WTC11 (cell line): ENCODE results near the gene USH1G. TPM values are rescaled to one million over a fixed set of nuclear protein-coding genes. Genes with fewer than 3 reads are reported as not detected.

Experiments
- ATAC-seq: fragments of 200-7000 bp; cut with Tn5 transposase; 2 replicates; pipeline ENCODE4 v1.10.0; 2021; ENCODE audit warnings: mild to moderate bottlenecking, moderate library complexity
- CTCF ChIA-PET: fragments of 300-600 bp; sonication (Branson Sonifier 250); formaldehyde crosslinking; loops from one replicate; lab custom pipeline; 2021; ENCODE audit warnings: antibody characterized with exemption; lab: Charles Lee
- POLR2A ChIA-PET: fragments of 350-600 bp; sonication (Branson Sonifier 250); formaldehyde crosslinking; loops from one replicate; lab custom pipeline; 2021; ENCODE audit warnings: antibody characterized with exemption; lab: Charles Lee
- DNase-seq: peaks from one replicate; pipeline ENCODE4 v3.0.0; 2021; ENCODE audit warnings: low spot score
- H3K27ac Mint-ChIP-seq: 2 replicates; pipeline ENCODE4 v1.8.0; 2021; ENCODE audit warnings: mixed read lengths
- H3K27me3 Mint-ChIP-seq: 2 replicates; pipeline ENCODE4 v1.8.0; 2021; ENCODE audit warnings: low read depth, mild to moderate bottlenecking, moderate library complexity, mixed read lengths
- H3K36me3 Mint-ChIP-seq: 2 replicates; pipeline ENCODE4 v1.8.0; 2021; ENCODE audit warnings: mixed read lengths
- H3K4me1 Mint-ChIP-seq: 2 replicates; pipeline ENCODE4 v1.8.0; 2022; ENCODE audit warnings: mixed read lengths
- H3K4me3 Mint-ChIP-seq: 2 replicates; pipeline ENCODE4 v1.8.0; 2021; ENCODE audit warnings: mild to moderate bottlenecking, moderate library complexity, mixed read lengths
- H3K9me3 Mint-ChIP-seq: 2 replicates; pipeline ENCODE4 v1.8.0; 2021; ENCODE audit warnings: mixed read lengths
- ARID4B ChIP-seq: sonication (generic); formaldehyde crosslinking; IDR thresholded peaks from 2 replicates; pipeline ENCODE4 v1.8.0; 2023; ENCODE audit warnings: missing genetic modification reagents, mild to moderate bottlenecking, borderline replicate concordance
- ATF3 ChIP-seq: sonication (generic); formaldehyde crosslinking; conservative IDR thresholded peaks from 2 replicates; pipeline ENCODE4 v1.8.1; 2022; ENCODE audit warnings: mild to moderate bottlenecking, missing genetic modification reagents
- CREB1 ChIP-seq: sonication (generic); formaldehyde crosslinking; IDR thresholded peaks from 2 replicates; pipeline ENCODE4 v1.8.0; 2023; ENCODE audit warnings: mild to moderate bottlenecking, missing genetic modification reagents
- E2F5 ChIP-seq: sonication (generic); formaldehyde crosslinking; IDR thresholded peaks from 2 replicates; pipeline ENCODE4 v1.8.1; 2022; ENCODE audit warnings: mild to moderate bottlenecking, moderate library complexity, missing genetic modification reagents
- ETV6 ChIP-seq: sonication (generic); formaldehyde crosslinking; IDR thresholded peaks from 2 replicates; pipeline ENCODE4 v1.8.1; 2022; ENCODE audit warnings: mild to moderate bottlenecking, missing genetic modification reagents
- FOXJ3 ChIP-seq: sonication (generic); formaldehyde crosslinking; IDR thresholded peaks from 2 replicates; pipeline ENCODE4 v1.9.0; 2021; ENCODE audit warnings: missing genetic modification reagents, mild to moderate bottlenecking, borderline replicate concordance
- FOXP4 ChIP-seq: sonication (generic); formaldehyde crosslinking; IDR thresholded peaks from 2 replicates; pipeline ENCODE4 v1.8.0; 2022; ENCODE audit warnings: mild to moderate bottlenecking, missing genetic modification reagents
- GABPB1 ChIP-seq: sonication (generic); formaldehyde crosslinking; IDR thresholded peaks from 2 replicates; pipeline ENCODE4 v1.8.1; 2023; ENCODE audit warnings: mild to moderate bottlenecking, missing genetic modification reagents
- GTF2I ChIP-seq: fragments of 250-450 bp; sonication (Bioruptor Pico); conservative IDR thresholded peaks from 2 replicates; pipeline ENCODE4 v1.4.0; 2021; ENCODE audit warnings: mild to moderate bottlenecking
- HMGA2 ChIP-seq: fragments of 250-450 bp; sonication (Bioruptor Pico); IDR thresholded peaks from 2 replicates; pipeline ENCODE4 v1.4.0; 2021; ENCODE audit warnings: mild to moderate bottlenecking, moderate library complexity
- HMGXB4 ChIP-seq: sonication (generic); formaldehyde crosslinking; IDR thresholded peaks from 2 replicates; pipeline ENCODE4 v1.8.1; 2023; ENCODE audit warnings: mild to moderate bottlenecking, moderate library complexity, missing genetic modification reagents
- MYBL2 ChIP-seq: sonication (generic); formaldehyde crosslinking; IDR thresholded peaks from 2 replicates; pipeline ENCODE4 v1.8.1; 2023; ENCODE audit warnings: mild to moderate bottlenecking, moderate library complexity, missing genetic modification reagents
- NR1H2 ChIP-seq: sonication (generic); formaldehyde crosslinking; IDR thresholded peaks from 2 replicates; pipeline ENCODE4 v1.9.0; 2021; ENCODE audit warnings: mild to moderate bottlenecking, moderate library complexity, missing genetic modification reagents
- OVOL2 ChIP-seq: fragments of 250-450 bp; sonication (Bioruptor Pico); IDR thresholded peaks from 2 replicates; pipeline ENCODE4 v1.9.0; 2021; ENCODE audit warnings: mild to moderate bottlenecking, borderline replicate concordance
- SMAD4 ChIP-seq: sonication (generic); formaldehyde crosslinking; IDR thresholded peaks from 2 replicates; pipeline ENCODE4 v1.8.0; 2022; ENCODE audit warnings: mild to moderate bottlenecking, missing genetic modification reagents
- TEAD1 ChIP-seq: sonication (generic); formaldehyde crosslinking; IDR thresholded peaks from 2 replicates; pipeline ENCODE4 v1.8.0; 2022; ENCODE audit warnings: mild to moderate bottlenecking, missing genetic modification reagents
- TP53 ChIP-seq: sonication (generic); formaldehyde crosslinking; IDR thresholded peaks from 2 replicates; pipeline ENCODE4 v1.8.1; 2023; ENCODE audit warnings: mild to moderate bottlenecking, missing genetic modification reagents
- USF2 ChIP-seq: sonication (generic); formaldehyde crosslinking; IDR thresholded peaks from 2 replicates; pipeline ENCODE4 v1.8.1; 2023; ENCODE audit warnings: mild to moderate bottlenecking, missing genetic modification reagents, moderate library complexity
- ZMAT4 ChIP-seq: fragments of 250-450 bp; sonication (Bioruptor Pico); IDR thresholded peaks from 2 replicates; pipeline ENCODE4 v1.9.0; 2021; ENCODE audit warnings: mild to moderate bottlenecking
- ZNF263 ChIP-seq: sonication (generic); formaldehyde crosslinking; IDR thresholded peaks from 2 replicates; pipeline ENCODE4 v1.8.1; 2022; ENCODE audit warnings: low read depth, mild to moderate bottlenecking, moderate library complexity, missing genetic modification reagents
- ZNF423 ChIP-seq: fragments of 250-450 bp; sonication (Bioruptor Pico); IDR thresholded peaks from 2 replicates; pipeline ENCODE4 v2.1.2; 2022; ENCODE audit warnings: mild to moderate bottlenecking, moderate library complexity
- ZNF425 ChIP-seq: fragments of 250-450 bp; sonication (Bioruptor Pico); conservative IDR thresholded peaks from 2 replicates; pipeline ENCODE4 v1.9.0; 2021; ENCODE audit warnings: mild to moderate bottlenecking
- total RNA-seq: library from RNA; stranded (reverse); gene quantifications from 3 replicates; pipeline ENCODE4 v1.2.3, GENCODE V29; 2021

Gene USH1G
- total RNA-seq, 1 experiment from 2014 or later, result 1.9 TPM

GRCh38 chr17:74921026-74921681, 1.9 kb downstream of the USH1G start (continued):
- TF ChIP-seq FOXP4 (no peak), MYBL2 (CRISPR knock-in tag) (no peak)

GRCh38 chr17:74920642-74921025, 2.4 kb downstream of the USH1G start:
- no peak for TF ChIP-seq ZNF425 (CRISPR knock-in tag)
- no peak for TF ChIP-seq TEAD1
- TF ChIP-seq CREB1 (CRISPR knock-in tag), result no peak
- no peak for TF ChIP-seq ZNF263 (CRISPR knock-in tag)
- no peak for TF ChIP-seq E2F5
- TF ChIP-seq GABPB1 (CRISPR knock-in tag), result no peak
- no peak for TF ChIP-seq ETV6 (CRISPR knock-in tag)
- no peak for TF ChIP-seq ZNF423
- no peak for TF ChIP-seq TP53
- no peak for TF ChIP-seq HMGXB4 (CRISPR knock-in tag)
- TF ChIP-seq NR1H2 (CRISPR knock-in tag), result no peak
- TF ChIP-seq ARID4B (CRISPR knock-in tag), result no peak
- TF ChIP-seq HMGA2, result no peak
- TF ChIP-seq ZMAT4 (CRISPR knock-in tag), result no peak
- no peak for TF ChIP-seq OVOL2
- TF ChIP-seq GTF2I (CRISPR knock-in tag), result no peak
- no peak for TF ChIP-seq ATF3 (CRISPR knock-in tag)
- no peak for TF ChIP-seq USF2 (CRISPR knock-in tag)
- TF ChIP-seq FOXJ3 (CRISPR knock-in tag), result no peak
- no peak for TF ChIP-seq SMAD4 (CRISPR knock-in tag)
- DNase-seq (no peak), ATAC-seq (peak; percentile 22; the same call in 1 of the 2 replicates)
- H3K4me1 Mint-ChIP-seq, result peaks cover 13% of the 10 kb centered on the region
- no peaks in the 10 kb centered on the region for H3K36me3 Mint-ChIP-seq
- peaks cover 46% of the 10 kb centered on the region for H3K27me3 Mint-ChIP-seq
- H3K9me3 Mint-ChIP-seq, result no peaks in the 10 kb centered on the region
- ChIA-PET CTCF (interaction anchor here (0.6 to 7.8 kb wide), 16 partner anchors 11 to 150 kb away, joined by 3 to 206 read pairs (median 8); partner anchors contain the start of genes FDXR, GRIN2C and OTOP3), POLR2A (no interaction called here)
- H3K27ac Mint-ChIP-seq, result no peak overlapping the region
- H3K4me3 Mint-ChIP-seq, result no peak overlapping the region
